Effector memory CD4-positive, alpha-beta T cell (primary cell): ENCODE measurements around the gene ESR1.

ENCODE experiments used
- DNase-seq, 3 donors: peaks; one replicate each; pipeline ENCODE4 v3.0.0-alpha.2; 2020
- H3K27ac ChIP-seq: 2 replicates; pipeline ENCODE4 v1.7.0; 2013; ENCODE audit warnings: mild to moderate bottlenecking, low read length, moderate library complexity; ENCODE audit not compliant: insufficient read depth, poor library complexity, severe bottlenecking
- H3K27me3 ChIP-seq: replicated peaks from 2 replicates; pipeline ENCODE4 v1.7.0; 2013; ENCODE audit warnings: mild to moderate bottlenecking, low read length; ENCODE audit not compliant: insufficient read depth, control insufficient read depth, poor library complexity, severe bottlenecking
- H3K36me3 ChIP-seq: 2 replicates; pipeline ENCODE4 v1.7.0; 2013; ENCODE audit warnings: mild to moderate bottlenecking, low read length, moderate library complexity; ENCODE audit not compliant: control insufficient read depth, insufficient read depth
- H3K4me1 ChIP-seq: 2 replicates; pipeline ENCODE4 v1.7.0; 2013; ENCODE audit warnings: low read length, mild to moderate bottlenecking; ENCODE audit not compliant: control insufficient read depth, insufficient read depth, poor library complexity, severe bottlenecking
- H3K4me3 ChIP-seq: 2 replicates; pipeline ENCODE4 v1.7.0; 2013; ENCODE audit warnings: low read length, low read depth, mild to moderate bottlenecking; ENCODE audit not compliant: insufficient read depth, poor library complexity, severe bottlenecking
- H3K9me3 ChIP-seq: 2 replicates; pipeline ENCODE4 v1.7.0; 2013; ENCODE audit warnings: mild to moderate bottlenecking, low read length, moderate library complexity; ENCODE audit not compliant: control insufficient read depth
- total RNA-seq, 3 donors: gene quantifications; one replicate each; lab custom pipeline; 2026; lab: John Stamatoyannopoulos, UW

The ESR1 gene
- total RNA-seq: 1.6 to 2.9 (median 2.1) reads per million in 3 donors

DNA sequence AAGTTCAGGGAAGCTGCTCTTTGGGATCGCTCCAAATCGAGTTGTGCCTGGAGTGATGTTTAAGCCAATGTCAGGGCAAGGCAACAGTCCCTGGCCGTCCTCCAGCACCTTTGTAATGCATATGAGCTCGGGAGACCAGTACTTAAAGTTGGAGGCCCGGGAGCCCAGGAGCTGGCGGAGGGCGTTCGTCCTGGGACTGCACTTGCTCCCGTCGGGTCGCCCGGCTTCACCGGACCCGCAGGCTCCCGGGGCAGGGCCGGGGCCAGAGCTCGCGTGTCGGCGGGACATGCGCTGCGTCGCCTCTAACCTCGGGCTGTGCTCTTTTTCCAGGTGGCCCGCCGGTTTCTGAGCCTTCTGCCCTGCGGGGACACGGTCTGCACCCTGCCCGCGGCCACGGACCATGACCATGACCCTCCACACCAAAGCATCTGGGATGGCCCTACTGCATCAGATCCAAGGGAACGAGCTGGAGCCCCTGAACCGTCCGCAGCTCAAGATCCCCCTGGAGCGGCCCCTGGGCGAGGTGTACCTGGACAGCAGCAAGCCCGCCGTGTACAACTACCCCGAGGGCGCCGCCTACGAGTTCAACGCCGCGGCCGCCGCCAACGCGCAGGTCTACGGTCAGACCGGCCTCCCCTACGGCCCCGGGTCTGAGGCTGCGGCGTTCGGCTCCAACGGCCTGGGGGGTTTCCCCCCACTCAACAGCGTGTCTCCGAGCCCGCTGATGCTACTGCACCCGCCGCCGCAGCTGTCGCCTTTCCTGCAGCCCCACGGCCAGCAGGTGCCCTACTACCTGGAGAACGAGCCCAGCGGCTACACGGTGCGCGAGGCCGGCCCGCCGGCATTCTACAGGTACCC, at the start of gene ESR1:
TSS of gene ESR1 (plus strand) at position 170 of the 858 bp plus-strand sequence. CDS start at position 401, 231 bp downstream.
- DNase-seq: no peak
- no peaks in the 10 kb centered on the region for H3K9me3 ChIP-seq
- H3K27me3 ChIP-seq: peaks cover 8% of the 10 kb centered on the region
- H3K4me1 ChIP-seq: no peaks in the 10 kb centered on the region
- H3K4me3 ChIP-seq: no peak within 1 kb of the TSS
- H3K27ac ChIP-seq: no peak within 1 kb of the TSS
- no peaks in the 10 kb centered on the region for H3K36me3 ChIP-seq

DNA sequence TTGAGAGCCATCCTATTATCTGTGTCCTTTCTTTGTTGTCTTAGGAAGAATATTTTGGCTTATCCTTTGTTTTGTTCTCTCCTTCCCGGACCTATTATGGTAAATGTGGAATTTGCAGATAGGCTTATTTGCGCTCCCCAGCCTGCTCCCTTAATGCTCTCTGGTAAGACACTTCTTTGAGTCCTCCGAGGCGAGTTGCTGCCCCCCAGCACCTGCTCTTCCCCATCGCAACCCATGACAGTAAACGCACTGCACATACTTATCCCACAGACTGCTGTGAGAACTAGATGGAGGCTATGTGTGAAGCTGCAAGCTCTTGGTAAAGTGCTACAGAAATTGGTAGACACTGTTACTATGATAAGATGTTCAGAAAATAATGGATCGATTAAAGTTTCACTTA, 47.0 kb upstream of the ESR1 start:
- Histone ChIP-seq H3K27me3 (no peaks in the 10 kb centered on the region), H3K36me3 (no peaks in the 10 kb centered on the region), H3K9me3 (no peaks in the 10 kb centered on the region), H3K4me1 (peaks cover 3% of the 10 kb centered on the region), H3K27ac (no peak overlapping the region), H3K4me3 (no peak overlapping the region)
- no peak for DNase-seq

DNA sequence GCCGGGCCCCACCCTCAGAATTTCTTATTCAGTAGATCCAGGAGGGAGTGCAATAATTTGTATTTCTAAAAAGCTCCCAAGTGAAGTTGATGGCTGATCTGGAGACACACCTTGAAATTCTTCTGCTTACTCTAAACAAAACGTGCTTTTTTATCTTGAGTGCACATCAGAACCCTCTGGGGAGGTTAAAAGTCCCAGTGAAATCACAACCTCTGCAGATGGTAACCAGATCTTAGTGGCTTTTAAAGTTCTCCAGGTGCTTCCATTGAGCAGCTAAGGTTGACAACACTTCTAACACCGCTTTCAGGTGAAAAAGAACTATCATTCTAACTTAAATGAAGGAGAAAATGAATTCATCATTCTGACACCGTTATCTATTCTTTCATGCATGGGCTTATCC, 45.6 kb upstream of the ESR1 start:
- Histone ChIP-seq H3K4me1 (peaks cover 3% of the 10 kb centered on the region), H3K36me3 (no peaks in the 10 kb centered on the region), H3K9me3 (no peaks in the 10 kb centered on the region), H3K4me3 (no peak overlapping the region), H3K27me3 (no peaks in the 10 kb centered on the region), H3K27ac (no peak overlapping the region)
- no peak for DNase-seq

DNA sequence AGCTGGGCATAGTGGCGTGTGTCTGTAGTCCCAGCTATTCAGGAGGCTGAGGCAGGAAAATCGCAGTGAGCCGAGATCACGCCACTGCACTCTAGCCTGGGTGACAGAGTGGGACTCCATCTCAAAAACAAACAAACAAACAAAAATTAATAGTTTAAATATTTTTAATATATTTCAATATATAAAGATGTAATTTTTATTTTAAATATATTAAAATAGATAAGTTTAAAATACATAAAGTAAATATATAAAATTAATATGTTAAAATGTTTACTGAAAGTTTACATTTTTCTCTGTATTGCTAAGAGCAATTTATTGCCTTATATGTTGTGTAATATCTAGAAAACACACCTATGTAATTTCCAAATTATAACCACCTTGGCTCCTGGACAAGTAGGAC, 44.7 kb upstream of the ESR1 start:
- no peaks in the 10 kb centered on the region for H3K36me3 ChIP-seq
- H3K9me3 ChIP-seq: no peaks in the 10 kb centered on the region
- H3K27ac ChIP-seq: no peak overlapping the region
- DNase-seq: no peak
- no peaks in the 10 kb centered on the region for H3K27me3 ChIP-seq
- H3K4me3 ChIP-seq: no peak overlapping the region
- H3K4me1 ChIP-seq: peaks cover 3% of the 10 kb centered on the region

DNA sequence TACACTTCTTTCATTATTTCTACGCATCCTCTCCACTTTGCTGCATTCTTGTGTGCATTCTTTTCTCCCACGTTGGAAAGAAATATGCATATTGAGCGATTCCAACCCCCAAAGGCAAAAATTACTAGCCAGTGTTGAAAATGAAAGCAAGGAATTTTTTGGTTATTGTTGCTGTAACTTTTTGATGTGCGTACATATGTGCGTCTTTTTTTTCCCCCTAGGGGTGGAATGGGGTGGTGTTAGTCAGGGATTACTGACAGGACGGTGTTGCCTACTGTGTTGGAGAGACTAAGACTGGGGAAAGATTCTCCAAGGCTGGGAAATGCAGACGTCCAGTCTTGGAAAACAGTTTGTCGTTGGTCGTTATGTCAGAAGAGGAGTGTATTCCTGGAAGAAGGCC, 44.2 kb upstream of the ESR1 start:
- no peak for DNase-seq
- Histone ChIP-seq H3K4me1 (peaks cover under 1% of the 10 kb centered on the region), H3K4me3 (no peak overlapping the region), H3K36me3 (no peaks in the 10 kb centered on the region), H3K9me3 (no peaks in the 10 kb centered on the region), H3K27ac (no peak overlapping the region), H3K27me3 (no peaks in the 10 kb centered on the region)

DNA sequence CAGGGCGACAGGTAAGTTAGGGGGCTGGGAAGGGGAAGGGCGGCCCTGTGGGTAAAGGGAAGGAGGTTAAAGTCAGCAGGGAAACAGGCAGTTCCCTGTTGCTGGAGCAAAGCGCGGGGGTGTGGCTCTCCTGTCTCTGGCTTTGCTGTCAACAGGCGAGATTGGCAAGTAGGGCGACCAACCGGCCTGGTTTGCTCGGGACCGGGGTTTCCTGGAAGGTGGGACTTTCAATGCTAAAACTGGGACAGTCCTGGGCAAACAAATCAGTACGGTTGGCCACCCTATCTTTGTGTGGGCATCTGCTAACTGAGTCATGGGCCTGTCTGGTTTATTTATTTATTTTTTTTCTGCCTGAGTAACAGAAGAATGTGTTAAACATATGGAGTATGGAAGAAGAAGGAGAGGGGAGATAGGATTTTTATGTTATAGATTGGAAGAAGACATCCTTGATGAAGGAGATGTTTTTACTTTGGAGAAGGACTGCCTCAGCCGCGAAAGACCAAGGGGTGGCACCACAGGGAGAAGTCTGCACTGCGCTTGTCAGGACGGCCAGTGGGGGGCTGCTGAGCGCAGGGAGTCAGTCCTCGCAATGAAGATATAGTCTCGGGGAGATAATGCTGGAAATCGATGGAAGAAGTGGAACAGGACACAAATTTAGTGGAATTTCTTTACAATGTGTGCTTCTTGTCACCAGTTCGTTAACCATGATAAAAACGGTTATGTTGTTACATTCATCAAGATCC, 43.4 kb upstream of the ESR1 start:
- Histone ChIP-seq H3K9me3 (no peaks in the 10 kb centered on the region), H3K4me3 (no peak overlapping the region), H3K4me1 (no peaks in the 10 kb centered on the region), H3K27me3 (no peaks in the 10 kb centered on the region), H3K36me3 (no peaks in the 10 kb centered on the region), H3K27ac (no peak overlapping the region)
- no peak for DNase-seq

DNA sequence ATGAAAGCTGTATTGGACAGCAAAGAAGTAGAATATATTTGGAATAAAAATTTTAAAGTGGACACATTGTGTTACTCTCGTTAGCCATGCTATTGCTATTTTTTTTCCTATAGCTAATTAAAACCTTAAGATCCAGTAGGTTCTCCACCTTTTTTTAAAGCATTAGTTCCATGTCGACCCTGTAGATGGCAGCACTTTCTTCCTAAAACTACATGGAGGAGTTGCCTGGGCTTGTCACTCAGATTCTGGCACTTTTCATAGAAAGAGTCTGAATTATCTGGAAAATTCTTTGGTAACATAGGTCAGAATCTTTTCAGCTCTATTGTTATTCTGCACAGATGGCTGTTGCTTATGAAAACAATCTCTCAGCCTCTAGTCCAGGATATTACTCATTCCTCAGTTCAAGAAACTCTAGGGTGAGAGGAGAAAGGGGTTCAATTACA, 42.0 kb upstream of the ESR1 start:
- no peaks in the 10 kb centered on the region for H3K36me3 ChIP-seq

DNA sequence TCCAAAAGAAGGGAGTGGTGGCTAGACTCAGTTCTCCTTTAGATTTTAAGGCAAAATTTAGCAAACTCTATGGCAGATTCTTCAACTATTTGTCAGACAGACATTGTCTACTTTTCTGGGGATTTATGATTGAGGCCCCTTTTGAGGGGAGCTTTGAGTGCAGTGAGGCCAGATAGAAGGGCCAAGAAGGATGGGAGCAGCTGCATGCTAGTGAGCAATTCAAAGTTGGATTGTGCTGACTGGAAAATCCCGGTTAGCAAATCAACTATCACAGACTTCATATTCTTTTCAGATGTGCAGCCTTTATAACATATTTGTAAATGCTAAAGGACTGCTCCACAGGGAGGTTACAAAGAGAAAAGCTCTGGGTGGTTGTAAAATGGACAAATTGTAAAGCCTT, 35.0 kb upstream of the ESR1 start:
- Histone ChIP-seq H3K27me3 (no peaks in the 10 kb centered on the region), H3K4me3 (no peak overlapping the region), H3K9me3 (no peaks in the 10 kb centered on the region), H3K36me3 (no peaks in the 10 kb centered on the region), H3K27ac (no peak overlapping the region), H3K4me1 (no peaks in the 10 kb centered on the region)
- no peak for DNase-seq

More for the DNA sequence above, 42.0 kb upstream of the ESR1 start:
- H3K9me3 ChIP-seq: no peaks in the 10 kb centered on the region
- no peak overlapping the region for H3K27ac ChIP-seq
- H3K4me3 ChIP-seq: no peak overlapping the region
- no peaks in the 10 kb centered on the region for H3K4me1 ChIP-seq
- H3K27me3 ChIP-seq: no peaks in the 10 kb centered on the region
- DNase-seq: peak in 1 of 3 donors; percentile 2

DNA sequence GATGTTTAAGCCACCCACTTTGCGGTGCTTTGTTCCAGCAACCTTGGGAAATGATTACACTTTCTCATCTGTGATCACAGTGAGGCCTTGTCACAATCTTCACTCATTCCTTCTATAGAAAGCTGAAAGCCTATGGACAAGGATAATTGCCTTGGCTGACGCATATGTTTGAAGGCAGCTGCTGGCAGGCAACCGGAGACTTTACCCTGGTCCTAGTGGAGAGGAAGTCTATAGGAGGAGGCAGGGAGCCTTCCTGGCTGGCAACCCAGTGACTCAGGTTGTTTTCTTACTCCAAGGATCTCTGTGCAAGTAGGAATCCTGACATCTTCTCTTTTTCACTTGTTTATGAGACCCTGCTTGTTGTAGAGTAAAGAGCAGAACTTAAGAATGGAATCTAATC, 34.1 kb upstream of the ESR1 start:
- DNase-seq: no peak
- no peaks in the 10 kb centered on the region for H3K4me1 ChIP-seq
- no peaks in the 10 kb centered on the region for H3K36me3 ChIP-seq
- no peak overlapping the region for H3K27ac ChIP-seq
- H3K27me3 ChIP-seq: no peaks in the 10 kb centered on the region
- no peaks in the 10 kb centered on the region for H3K9me3 ChIP-seq
- no peak overlapping the region for H3K4me3 ChIP-seq

DNA sequence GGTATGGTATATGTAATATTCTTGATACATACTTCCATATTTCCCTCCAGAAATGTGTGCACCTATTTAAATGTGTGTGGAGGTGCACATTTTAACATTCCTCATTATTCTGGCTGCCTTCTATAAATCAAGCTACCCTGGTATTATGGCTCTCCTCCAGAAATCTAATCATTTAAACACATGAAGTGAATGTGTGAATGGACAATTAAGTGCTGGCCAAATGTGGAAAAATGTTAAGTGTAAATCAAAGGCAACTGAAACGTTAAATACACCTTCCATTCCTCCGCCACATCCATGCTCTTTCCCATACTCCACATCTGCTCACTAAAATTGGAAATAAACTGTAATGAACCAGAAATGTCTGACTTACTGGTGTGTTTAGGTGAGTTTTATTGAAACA, 24.9 kb upstream of the ESR1 start:
- H3K36me3 ChIP-seq: no peaks in the 10 kb centered on the region
- H3K27ac ChIP-seq: no peak overlapping the region
- H3K9me3 ChIP-seq: no peaks in the 10 kb centered on the region
- H3K27me3 ChIP-seq: no peaks in the 10 kb centered on the region
- no peaks in the 10 kb centered on the region for H3K4me1 ChIP-seq
- no peak for DNase-seq
- no peak overlapping the region for H3K4me3 ChIP-seq
